NCI-H526 treated with DMSO at 0.1 percent for 48 hours (cell line): ENCODE data around the gene CACNA1C.
"Not testable (repeated sequence)": the region's sequence is repeated elsewhere in the genome, so short reads cannot be mapped to it uniquely, and the experiment has no call there.

Source experiments
- DNase-seq: peaks from one replicate; lab custom pipeline; 2025; lab: John Stamatoyannopoulos, UW

CACNA1C gene

GRCh38 chr12:2673966-2674810, 621.4 kb downstream of the CACNA1C start:
- DNase-seq = no peak

- no peak for DNase-seq
Observed at GRCh38 chr12:2675776-2676175, 623.0 kb downstream of the CACNA1C start.

GRCh38 chr12:2677142-2677880, 624.5 kb downstream of the CACNA1C start:
- DNase-seq = no peak

- no peak for DNase-seq
Observed at GRCh38 chr12:2678426-2678825, 625.6 kb downstream of the CACNA1C start.

GRCh38 chr12:2679068-2679815, 626.5 kb downstream of the CACNA1C start:
- DNase-seq = no peak

GRCh38 chr12:2679816-2680675, 627.3 kb downstream of the CACNA1C start:
- no peak for DNase-seq

GRCh38 chr12:2680676-2681039, 627.9 kb downstream of the CACNA1C start:
- DNase-seq = no peak

GRCh38 chr12:2681450-2682205, 628.8 kb downstream of the CACNA1C start:
- DNase-seq = no peak

- DNase-seq = peak; percentile 6
Observed at GRCh38 chr12:2682296-2683251, 629.8 kb downstream of the CACNA1C start.

GRCh38 chr12:2683283-2684025, 630.7 kb downstream of the CACNA1C start:
- DNase-seq = no peak

- DNase-seq = not testable (repeated sequence)
Observed at GRCh38 chr12:2684026-2684325, 631.2 kb downstream of the CACNA1C start.

GRCh38 chr12:2685620-2686279, 633.0 kb downstream of the CACNA1C start:
- DNase-seq = not testable (repeated sequence)

- DNase-seq = no peak
Observed at GRCh38 chr12:2686280-2686646, 633.5 kb downstream of the CACNA1C start.

GRCh38 chr12:2687058-2687457, 634.3 kb downstream of the CACNA1C start:
- no peak for DNase-seq

GRCh38 chr12:2687726-2688125, 634.9 kb downstream of the CACNA1C start:
- DNase-seq = no peak

- no peak for DNase-seq
Observed at GRCh38 chr12:2688381-2688931, 635.7 kb downstream of the CACNA1C start.

GRCh38 chr12:2689393-2689792, 636.6 kb downstream of the CACNA1C start:
- no peak for DNase-seq

GRCh38 chr12:2689879-2690278, 637.1 kb downstream of the CACNA1C start:
- DNase-seq = no peak
